SK-N-SH treated with all-trans-retinoic acid at 6 μM for 48 hours (cell line): ENCODE results near the gene TFEB.

Experiments
- ATAC-seq: fragments of 200-7000 bp; cut with Tn5 transposase; 3 replicates; pipeline ENCODE4 v1.9.1; 2020; ENCODE audit warnings: mild to moderate bottlenecking, moderate library complexity
- ARNTL ChIP-seq: fragments of 450-650 bp; formaldehyde crosslinking; IDR thresholded peaks from 2 replicates; pipeline ENCODE4 v1.5.0; 2020; ENCODE audit warnings: low read depth, mild to moderate bottlenecking, moderate library complexity, borderline replicate concordance
- BACH2 ChIP-seq: fragments of 250-450 bp; sonication (Bioruptor Pico); IDR thresholded peaks from 2 replicates; pipeline ENCODE4 v1.9.0; 2021; ENCODE audit warnings: mild to moderate bottlenecking, borderline replicate concordance
- CREB5 ChIP-seq: fragments of 250-450 bp; sonication (Bioruptor Pico); IDR thresholded peaks from 2 replicates; pipeline ENCODE4 v1.5.1; 2020; ENCODE audit warnings: low read depth, mild to moderate bottlenecking, moderate library complexity
- CSDC2 ChIP-seq: fragments of 250-450 bp; sonication (Bioruptor Pico); IDR thresholded peaks from 2 replicates; pipeline ENCODE4 v1.5.0; 2020; ENCODE audit warnings: mild to moderate bottlenecking, moderate library complexity
- GLIS3 ChIP-seq: fragments of 250-450 bp; sonication (Bioruptor Pico); IDR thresholded peaks from 2 replicates; pipeline ENCODE4 v1.5.0; 2020; ENCODE audit warnings: mild to moderate bottlenecking, moderate library complexity
- ISL1 ChIP-seq: fragments of 250-450 bp; sonication (Bioruptor Pico); IDR thresholded peaks from 2 replicates; pipeline ENCODE4 v2.1.2; 2022; ENCODE audit warnings: mild to moderate bottlenecking, moderate library complexity
- OSR1 ChIP-seq: fragments of 250-450 bp; sonication (Bioruptor Pico); IDR thresholded peaks from 2 replicates; pipeline ENCODE4 v1.8.0; 2022; ENCODE audit warnings: moderate library complexity, mild to moderate bottlenecking, inconsistent platforms
- PATZ1 ChIP-seq: fragments of 250-450 bp; sonication (Bioruptor Pico); IDR thresholded peaks from 2 replicates; pipeline ENCODE4 v1.8.0; 2020; ENCODE audit warnings: mild to moderate bottlenecking, moderate library complexity, borderline replicate concordance
- POU6F1 ChIP-seq: fragments of 250-450 bp; sonication (Bioruptor Pico); IDR thresholded peaks from 2 replicates; pipeline ENCODE4 v1.8.0; 2021; ENCODE audit warnings: low read depth, mild to moderate bottlenecking, moderate library complexity, borderline replicate concordance
- PPARA ChIP-seq: fragments of 250-450 bp; sonication (Bioruptor Pico); IDR thresholded peaks from 2 replicates; pipeline ENCODE4 v1.5.0; 2020; ENCODE audit warnings: mild to moderate bottlenecking, borderline replicate concordance
- RARB ChIP-seq: fragments of 250-450 bp; sonication (Bioruptor Pico); IDR thresholded peaks from 2 replicates; pipeline ENCODE4 v1.8.0; 2021; ENCODE audit warnings: mild to moderate bottlenecking, moderate library complexity
- SNAI2 ChIP-seq: fragments of 250-450 bp; sonication (Bioruptor Pico); IDR thresholded peaks from 2 replicates; pipeline ENCODE4 v1.5.0; 2020; ENCODE audit warnings: mild to moderate bottlenecking, moderate library complexity
- TCF4 ChIP-seq: fragments of 250-450 bp; sonication (Bioruptor Pico); IDR thresholded peaks from 2 replicates; pipeline ENCODE4 v1.8.0; 2021; ENCODE audit warnings: mild to moderate bottlenecking, moderate library complexity, borderline replicate concordance
- TOX ChIP-seq: fragments of 250-450 bp; sonication (Bioruptor Pico); IDR thresholded peaks from 2 replicates; pipeline ENCODE4 v1.8.0; 2021; ENCODE audit warnings: mild to moderate bottlenecking, moderate library complexity, borderline replicate concordance
- TSHZ2 ChIP-seq: fragments of 250-450 bp; sonication (Bioruptor Pico); IDR thresholded peaks from 2 replicates; pipeline ENCODE4 v1.5.0; 2020; ENCODE audit warnings: mild to moderate bottlenecking, moderate library complexity
- ZC3H10 ChIP-seq: fragments of 250-450 bp; sonication (Bioruptor Pico); IDR thresholded peaks from 2 replicates; pipeline ENCODE4 v1.5.1; 2021; ENCODE audit warnings: mild to moderate bottlenecking, moderate library complexity
- ZFP3 ChIP-seq: fragments of 250-450 bp; sonication (Bioruptor Pico); IDR thresholded peaks from 2 replicates; pipeline ENCODE4 v1.5.0; 2020; ENCODE audit warnings: mild to moderate bottlenecking, moderate library complexity
- ZFP30 ChIP-seq: fragments of 450-650 bp; formaldehyde crosslinking; IDR thresholded peaks from 2 replicates; pipeline ENCODE4 v1.5.0; 2022; ENCODE audit warnings: mild to moderate bottlenecking, moderate library complexity
- ZNF565 ChIP-seq: fragments of 450-650 bp; formaldehyde crosslinking; conservative IDR thresholded peaks from 2 replicates; pipeline ENCODE4 v1.5.0; 2020; ENCODE audit warnings: low read depth, mild to moderate bottlenecking, moderate library complexity
- ZNF70 ChIP-seq: fragments of 450-650 bp; formaldehyde crosslinking; IDR thresholded peaks from 2 replicates; pipeline ENCODE4 v1.5.0; 2020; ENCODE audit warnings: mild to moderate bottlenecking, moderate library complexity
- ZNF8 ChIP-seq: fragments of 450-650 bp; formaldehyde crosslinking; IDR thresholded peaks from 2 replicates; pipeline ENCODE4 v1.5.0; 2020; ENCODE audit warnings: mild to moderate bottlenecking, moderate library complexity

TFEB gene

GRCh38 chr6:41656002-41656691 is 79.3 kb downstream of the TFEB start (continued):
- TF ChIP-seq POU6F1 (CRISPR knock-in tag), result no peak
- no peak for TF ChIP-seq SNAI2 (CRISPR knock-in tag)
- no peak for TF ChIP-seq TCF4
- no peak for TF ChIP-seq OSR1
- no peak for TF ChIP-seq ZNF8
- TF ChIP-seq ZC3H10 (CRISPR knock-in tag), result no peak
- no peak for TF ChIP-seq ARNTL (CRISPR knock-in tag)
- TF ChIP-seq ZFP3 (CRISPR knock-in tag), result no peak
- TF ChIP-seq TSHZ2 (CRISPR knock-in tag), result no peak

GRCh38 chr6:41655646-41656001 is 79.8 kb downstream of the TFEB start:
- TF ChIP-seq ISL1 (CRISPR knock-in tag), result no peak
- no peak for TF ChIP-seq SNAI2 (CRISPR knock-in tag)
- ATAC-seq, result no peak

- ATAC-seq, result no peak
- TF ChIP-seq CREB5 (no peak), ZNF70 (CRISPR knock-in tag) (no peak), ZFP3 (CRISPR knock-in tag) (no peak), ARNTL (CRISPR knock-in tag) (no peak), PATZ1 (CRISPR knock-in tag) (no peak), SNAI2 (CRISPR knock-in tag) (no peak), CSDC2 (CRISPR knock-in tag) (no peak), TOX (no peak), GLIS3 (CRISPR knock-in tag) (no peak), OSR1 (no peak)
Measured at GRCh38 chr6:41655176-41655575, 80.2 kb downstream of the TFEB start.

GRCh38 chr6:41654698-41655151 is 80.7 kb downstream of the TFEB start:
- no peak for ATAC-seq
- TF ChIP-seq ZNF565 (CRISPR knock-in tag), result no peak
- no peak for TF ChIP-seq PPARA (CRISPR knock-in tag)
- no peak for TF ChIP-seq GLIS3 (CRISPR knock-in tag)
- no peak for TF ChIP-seq ZC3H10 (CRISPR knock-in tag)
- no peak for TF ChIP-seq ARNTL (CRISPR knock-in tag)
- no peak for TF ChIP-seq OSR1
- TF ChIP-seq ZNF70 (CRISPR knock-in tag), result no peak
- TF ChIP-seq CREB5, result no peak
- TF ChIP-seq ZNF8, result no peak
- no peak for TF ChIP-seq TOX
- TF ChIP-seq TSHZ2 (CRISPR knock-in tag), result no peak
- TF ChIP-seq TCF4, result no peak
- no peak for TF ChIP-seq POU6F1 (CRISPR knock-in tag)
- TF ChIP-seq RARB (CRISPR knock-in tag), result no peak
- TF ChIP-seq BACH2 (CRISPR knock-in tag), result no peak
- no peak for TF ChIP-seq ZFP30
